Fibroblast of lung (primary cell): ENCODE measurements around the gene TBC1D22B. TPM values are rescaled to one million over a fixed set of nuclear protein-coding genes. Genes with fewer than 3 reads are reported as not detected.

Experiments
- DNase-seq, 2 donors: peaks; one replicate each; pipeline versions ENCODE4 v3.0.0 to v3.0.0-alpha.2; 2010; ENCODE audit warnings: low read depth in 2 of 2
- H2AFZ ChIP-seq: 2 replicates; pipeline ENCODE4 v1.5.1; 2012; ENCODE audit warnings: low read length, control low read depth, inconsistent platforms
- H3K27ac ChIP-seq: 2 replicates; pipeline ENCODE4 v1.5.1; 2011; ENCODE audit warnings: low read length, control low read depth; ENCODE audit not compliant: insufficient read depth
- H3K27me3 ChIP-seq: 2 replicates; pipeline ENCODE4 v1.5.1; 2011; ENCODE audit warnings: mild to moderate bottlenecking, low read length; ENCODE audit not compliant: control insufficient read depth, insufficient read depth
- H3K36me3 ChIP-seq: 2 replicates; pipeline ENCODE4 v1.5.1; 2011; ENCODE audit warnings: low read length; ENCODE audit not compliant: control insufficient read depth, insufficient read depth
- H3K4me1 ChIP-seq: 2 replicates; pipeline ENCODE4 v1.5.1; 2011; ENCODE audit warnings: low read length; ENCODE audit not compliant: control insufficient read depth, insufficient read depth; ENCODE audit errors: extremely low read depth
- H3K4me2 ChIP-seq: 2 replicates; pipeline ENCODE4 v1.5.1; 2011; ENCODE audit warnings: low read length, control low read depth; ENCODE audit not compliant: insufficient read depth; ENCODE audit errors: extremely low read depth
- H3K4me3 ChIP-seq, 4 experiments: fragments of 200-600 bp in 1 of 4; sonication (generic) in 1 of 4; replicated peaks in 1 of 4; 2 replicates each; pipeline ENCODE4 v1.5.1; 2011 to 2016; ENCODE audit warnings: low read length in 4 of 4, low read depth in 3 of 4, mild to moderate bottlenecking in 3 of 4, control low read depth in 2 of 4, inconsistent platforms in 1 of 4, mixed read lengths in 1 of 4; ENCODE audit not compliant: insufficient read depth in 1 of 4; ENCODE audit errors: control extremely low read depth in 1 of 4
- H3K79me2 ChIP-seq: 2 replicates; pipeline ENCODE4 v1.5.1; 2012; ENCODE audit warnings: mild to moderate bottlenecking, low read length, inconsistent platforms; ENCODE audit not compliant: control insufficient read depth, insufficient read depth
- H3K9ac ChIP-seq: 2 replicates; pipeline ENCODE4 v1.5.1; 2011; ENCODE audit warnings: mild to moderate bottlenecking, low read length, control low read depth; ENCODE audit not compliant: insufficient read depth
- H3K9me3 ChIP-seq: 2 replicates; pipeline ENCODE4 v1.5.1; 2012; ENCODE audit warnings: low read depth, low read length; ENCODE audit not compliant: control insufficient read depth, insufficient read depth
- H4K20me1 ChIP-seq: 2 replicates; pipeline ENCODE4 v1.5.1; 2011; ENCODE audit warnings: low read length; ENCODE audit not compliant: control insufficient read depth, insufficient read depth; ENCODE audit errors: extremely low read depth
- EZH2 ChIP-seq: IDR thresholded peaks from 2 replicates; pipeline ENCODE4 v1.5.1; 2012; ENCODE audit warnings: low read length, control low read depth, mild to moderate bottlenecking; ENCODE audit errors: missing control alignments
- polyA plus RNA-seq, 2 donors: library from polyadenylated mRNA; depleted of rRNA in 1 of 2; stranded (reverse) in 1 of 2; unstranded in 1 of 2; fragments of >200 nt; gene quantifications; 2 replicates each; pipeline ENCODE4 v1.2.1, GENCODE V29; 2011 to 2012; ENCODE audit warnings: missing spikeins in 1 of 2
- total RNA-seq: library from RNA; depleted of rRNA; stranded (reverse); fragments of >200 nt; gene quantifications from 2 replicates; pipeline ENCODE4 v1.2.1, GENCODE V29; 2014
- TF ChIP-seq, protein P1 (sequence below), 2 donors: IDR thresholded peaks in 1 of 2; conservative IDR thresholded peaks in 1 of 2; 1 replicate in 1 of 2; 2 replicates in 1 of 2; pipeline ENCODE4 v1.5.1; 2011 to 2012; ENCODE audit warnings: low read length in 2 of 2, control low read depth in 1 of 2, inconsistent platforms in 1 of 2, low read depth in 1 of 2, mild to moderate bottlenecking in 1 of 2

Gene TBC1D22B
- total and polyA plus RNA-seq, 2 donors (not counting 1 experiment from before 2014, with no cell fraction given), result 6.3 to 9.7 TPM

DNA sequence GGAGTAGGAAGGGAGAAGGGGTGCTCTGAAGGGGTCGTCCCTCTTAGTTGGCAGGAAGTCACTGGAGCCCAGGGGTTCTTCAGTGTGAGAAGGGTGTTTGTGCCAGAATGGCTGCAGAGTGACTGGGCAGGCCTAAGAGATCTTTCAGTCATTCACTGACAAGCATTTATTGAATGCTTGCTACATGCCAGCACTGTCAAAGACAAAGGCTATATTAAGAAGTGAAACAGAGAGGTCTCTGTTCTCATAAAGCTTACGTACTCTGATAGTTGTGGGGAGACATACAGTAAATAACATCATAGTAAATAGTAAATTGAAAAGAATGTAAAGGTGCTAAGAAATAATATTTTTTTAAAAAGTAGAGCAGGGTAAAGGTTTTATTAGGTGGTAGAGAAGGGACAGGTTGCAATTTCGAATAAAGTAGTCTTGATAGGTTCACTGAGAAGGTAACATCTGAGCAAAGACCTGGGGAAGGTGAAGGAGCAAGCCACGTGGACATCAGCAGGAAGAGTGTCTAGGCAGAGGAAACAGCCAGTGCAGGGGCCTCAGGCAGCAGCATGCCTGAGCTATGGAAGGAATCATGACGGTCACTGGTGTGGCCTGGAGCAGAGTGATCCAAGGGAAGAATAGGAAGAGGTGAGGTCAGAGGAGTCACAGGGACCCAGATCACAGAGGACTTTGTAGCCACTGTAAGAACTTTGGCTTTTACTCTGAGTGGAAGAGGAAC lies 59.9 kb downstream of the TBC1D22B start:
- H3K27me3 ChIP-seq, result no peaks in the 10 kb centered on the region
- no peak for TF ChIP-seq EZH2
- TF ChIP-seq, protein P1, sequence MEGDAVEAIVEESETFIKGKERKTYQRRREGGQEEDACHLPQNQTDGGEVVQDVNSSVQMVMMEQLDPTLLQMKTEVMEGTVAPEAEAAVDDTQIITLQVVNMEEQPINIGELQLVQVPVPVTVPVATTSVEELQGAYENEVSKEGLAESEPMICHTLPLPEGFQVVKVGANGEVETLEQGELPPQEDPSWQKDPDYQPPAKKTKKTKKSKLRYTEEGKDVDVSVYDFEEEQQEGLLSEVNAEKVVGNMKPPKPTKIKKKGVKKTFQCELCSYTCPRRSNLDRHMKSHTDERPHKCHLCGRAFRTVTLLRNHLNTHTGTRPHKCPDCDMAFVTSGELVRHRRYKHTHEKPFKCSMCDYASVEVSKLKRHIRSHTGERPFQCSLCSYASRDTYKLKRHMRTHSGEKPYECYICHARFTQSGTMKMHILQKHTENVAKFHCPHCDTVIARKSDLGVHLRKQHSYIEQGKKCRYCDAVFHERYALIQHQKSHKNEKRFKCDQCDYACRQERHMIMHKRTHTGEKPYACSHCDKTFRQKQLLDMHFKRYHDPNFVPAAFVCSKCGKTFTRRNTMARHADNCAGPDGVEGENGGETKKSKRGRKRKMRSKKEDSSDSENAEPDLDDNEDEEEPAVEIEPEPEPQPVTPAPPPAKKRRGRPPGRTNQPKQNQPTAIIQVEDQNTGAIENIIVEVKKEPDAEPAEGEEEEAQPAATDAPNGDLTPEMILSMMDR (conservative IDR thresholded peaks at IDR 0.05 in 1 of 2, IDR thresholded peaks at IDR 0.05 in 1 of 2; ENCODE audit: low read depth in 1 of 2, low read length in 2 of 2), result no peak
- no peak overlapping the region for H3K4me2 ChIP-seq
- no peaks in the 10 kb centered on the region for H3K79me2 ChIP-seq
- no peak for DNase-seq
- no peak overlapping the region for H3K27ac ChIP-seq
- no peaks in the 10 kb centered on the region for H3K9me3 ChIP-seq
- no peak overlapping the region for H2AFZ ChIP-seq
- no peaks in the 10 kb centered on the region for H3K4me1 ChIP-seq
- H3K4me3 ChIP-seq, result no peak overlapping the region
- no peak overlapping the region for H3K9ac ChIP-seq
- H4K20me1 ChIP-seq, result no peaks in the 10 kb centered on the region
- H3K36me3 ChIP-seq, result peaks cover 10% of the 10 kb centered on the region

DNA sequence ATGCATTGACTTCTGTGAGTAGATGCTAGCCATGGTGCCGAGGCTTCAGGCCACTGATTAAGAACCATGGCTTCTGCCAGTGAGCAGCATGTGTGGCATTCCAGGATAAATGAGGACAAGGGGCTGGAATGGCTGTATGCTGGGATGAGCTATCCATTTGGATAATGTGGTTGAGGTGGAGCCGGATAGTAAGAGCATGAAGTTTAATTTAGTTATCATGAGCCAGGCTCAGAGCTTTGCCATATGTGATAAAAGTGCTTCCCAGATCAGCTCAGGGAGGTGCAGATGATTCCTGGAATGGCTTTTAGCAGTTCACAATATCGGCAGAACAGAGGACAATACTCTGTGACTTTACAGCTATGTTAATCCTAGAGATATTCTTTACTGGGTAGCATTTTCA lies 61.6 kb downstream of the TBC1D22B start:
- no peaks in the 10 kb centered on the region for H3K79me2 ChIP-seq
- no peaks in the 10 kb centered on the region for H3K9me3 ChIP-seq
- DNase-seq, result peak in 1 of 2 donors; percentile 13
- H3K36me3 ChIP-seq, result peaks cover 7% of the 10 kb centered on the region
- no peaks in the 10 kb centered on the region for H4K20me1 ChIP-seq
- peaks cover 4% of the 10 kb centered on the region for H3K4me1 ChIP-seq
- no peaks in the 10 kb centered on the region for H3K27me3 ChIP-seq
- H3K4me3 ChIP-seq, result no peak overlapping the region
- no peak for TF ChIP-seq EZH2
- TF ChIP-seq, protein P1 (conservative IDR thresholded peaks at IDR 0.05 in 1 of 2, IDR thresholded peaks at IDR 0.05 in 1 of 2; ENCODE audit: low read depth in 1 of 2, low read length in 2 of 2), result no peak
- H2AFZ ChIP-seq, result no peak overlapping the region
- no peak overlapping the region for H3K9ac ChIP-seq
- no peak overlapping the region for H3K27ac ChIP-seq
- no peak overlapping the region for H3K4me2 ChIP-seq

DNA sequence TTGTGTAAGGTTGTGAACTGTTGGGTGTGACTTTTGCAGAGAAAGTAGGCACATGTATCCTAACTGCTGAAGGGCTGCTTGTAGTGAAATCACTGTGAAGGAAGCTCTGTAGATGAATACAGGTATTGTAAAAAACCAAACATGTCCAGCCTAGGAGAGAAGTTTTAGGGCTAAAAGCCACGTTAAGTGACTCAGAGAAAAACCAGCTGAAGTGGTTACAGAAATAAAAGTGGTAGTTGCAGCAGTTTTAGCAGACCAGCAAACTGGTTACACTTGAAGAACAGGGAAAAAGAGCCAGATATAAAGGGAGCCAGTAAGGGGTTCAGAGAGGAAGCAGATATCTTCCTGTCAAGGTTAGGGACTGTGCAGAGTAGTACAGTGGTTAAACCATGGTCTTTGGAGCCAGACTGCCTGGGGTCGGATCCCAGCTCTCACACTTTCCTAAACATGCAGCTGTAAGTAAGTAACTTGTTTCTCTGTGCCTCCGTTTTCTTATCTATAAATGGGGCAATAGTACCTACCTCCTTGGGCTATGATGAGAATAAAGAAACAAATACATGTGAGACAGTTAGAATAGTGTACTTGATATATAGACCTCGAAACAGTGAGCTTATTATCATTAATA lies 62.4 kb downstream of the TBC1D22B start:
- Histone ChIP-seq H3K79me2 (no peaks in the 10 kb centered on the region), H3K27ac (no peak overlapping the region), H3K4me1 (peaks cover 7% of the 10 kb centered on the region), H3K9ac (no peak overlapping the region), H2AFZ (no peak overlapping the region), H3K27me3 (no peaks in the 10 kb centered on the region), H3K4me2 (no peak overlapping the region), H3K36me3 (peaks cover 7% of the 10 kb centered on the region), H3K4me3 (no peak overlapping the region), H4K20me1 (no peaks in the 10 kb centered on the region), H3K9me3 (no peaks in the 10 kb centered on the region)
- DNase-seq, result peak; percentile 9 to 44
- TF ChIP-seq, protein P1 (conservative IDR thresholded peaks at IDR 0.05 in 1 of 2, IDR thresholded peaks at IDR 0.05 in 1 of 2; ENCODE audit: low read depth in 1 of 2, low read length in 2 of 2), result no peak
- TF ChIP-seq EZH2, result no peak
